HUDEP-2 (cell line): Measurements from ENCODE around the gene KCNIP4.

ENCODE experiments used
- DNase-seq, 76 experiments: peaks; one replicate each; lab custom pipeline; 2025; ENCODE audit not compliant: unreplicated experiment in 76 of 76; lab: John Stamatoyannopoulos, UW

Gene KCNIP4

DNA sequence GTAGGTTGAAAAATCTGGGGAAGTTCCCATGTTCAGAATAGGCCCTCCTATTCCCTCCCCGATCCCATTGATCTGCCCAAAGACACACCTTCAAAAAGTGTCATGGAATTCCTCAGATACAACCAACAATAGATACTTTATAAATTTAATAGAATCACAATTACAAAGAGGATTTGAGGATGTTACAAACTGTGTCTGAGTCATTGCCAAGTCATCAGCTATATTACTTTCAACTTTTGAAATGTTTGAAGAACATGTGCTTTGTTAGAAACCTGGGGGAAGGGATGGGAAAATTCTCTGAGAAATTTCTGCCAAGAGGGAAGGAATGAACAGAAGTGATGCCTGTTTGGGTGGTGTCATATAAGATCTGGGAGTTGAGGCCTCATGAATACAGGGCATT is 46.7 kb downstream of the KCNIP4 start:
- DNase-seq = no peak

- no peak for DNase-seq
Measured at GRCh38 chr4:21901281-21901680, 47.3 kb downstream of the KCNIP4 start.

DNA sequence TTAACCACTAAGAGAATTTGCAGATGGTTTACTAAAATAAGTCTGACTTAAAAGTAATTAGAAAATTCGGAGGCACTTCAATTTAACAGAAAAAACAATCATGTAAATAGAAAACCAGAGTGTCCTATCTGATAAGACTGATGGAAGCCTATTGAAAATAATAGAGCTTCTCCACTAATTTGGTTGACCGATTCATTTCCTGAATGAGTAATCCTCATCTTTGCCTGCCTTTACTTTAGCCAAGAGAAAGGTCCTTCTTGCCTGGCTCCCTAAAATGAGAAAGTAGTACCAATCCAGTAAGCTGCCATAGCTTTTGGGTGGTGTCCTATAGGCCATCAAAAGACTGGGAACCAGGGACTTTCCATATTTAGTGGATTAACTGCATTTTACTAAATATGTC is 48.4 kb downstream of the KCNIP4 start:
- no peak for DNase-seq

GRCh38 chr4:21898101-21898500 is 50.5 kb downstream of the KCNIP4 start:
- DNase-seq = no peak

- no peak for DNase-seq
Measured at GRCh38 chr4:21896767-21897166, 51.8 kb downstream of the KCNIP4 start.

GRCh38 chr4:21893136-21893535 is 55.4 kb downstream of the KCNIP4 start:
- DNase-seq = no peak

- DNase-seq = no peak
Measured at GRCh38 chr4:21890231-21890630, 58.3 kb downstream of the KCNIP4 start.

DNA sequence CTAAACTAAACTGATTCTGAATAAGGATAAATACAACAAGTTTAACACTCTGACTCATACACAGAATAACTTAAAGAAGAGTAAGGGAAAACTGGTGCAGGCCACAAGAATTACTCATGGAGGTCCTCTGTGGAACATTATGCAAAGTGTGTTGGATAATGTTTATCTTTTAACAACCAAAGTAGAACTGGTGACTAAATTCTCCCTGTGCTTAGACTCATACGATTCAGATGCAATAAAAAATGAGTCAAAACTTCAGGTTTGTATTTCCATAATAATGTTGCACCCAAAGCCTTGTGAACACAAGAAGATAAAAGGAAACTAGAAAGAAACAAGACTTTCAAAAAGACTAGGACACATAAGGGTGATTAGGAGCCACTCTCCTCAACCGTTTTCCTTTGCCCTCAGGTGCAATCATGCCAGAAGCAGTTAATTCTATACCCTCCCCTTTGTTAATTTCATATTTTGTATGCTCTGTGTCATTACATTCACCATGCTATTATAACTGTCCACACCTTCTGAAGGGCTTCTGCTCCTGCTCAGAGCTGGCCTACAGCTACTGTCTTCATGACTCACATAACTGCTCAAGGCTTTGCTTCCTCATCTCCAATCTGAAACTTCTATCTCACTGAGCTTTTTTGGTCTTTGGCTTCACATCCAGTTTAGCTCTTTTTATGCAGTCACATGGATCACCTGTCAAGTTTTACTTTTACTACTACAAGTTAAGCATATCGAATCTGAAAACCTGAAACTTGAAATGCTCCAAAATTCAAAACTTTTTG is 60.2 kb downstream of the KCNIP4 start:
- DNase-seq = no peak

GRCh38 chr4:21887481-21887880 is 61.1 kb downstream of the KCNIP4 start:
- DNase-seq = no peak

DNA sequence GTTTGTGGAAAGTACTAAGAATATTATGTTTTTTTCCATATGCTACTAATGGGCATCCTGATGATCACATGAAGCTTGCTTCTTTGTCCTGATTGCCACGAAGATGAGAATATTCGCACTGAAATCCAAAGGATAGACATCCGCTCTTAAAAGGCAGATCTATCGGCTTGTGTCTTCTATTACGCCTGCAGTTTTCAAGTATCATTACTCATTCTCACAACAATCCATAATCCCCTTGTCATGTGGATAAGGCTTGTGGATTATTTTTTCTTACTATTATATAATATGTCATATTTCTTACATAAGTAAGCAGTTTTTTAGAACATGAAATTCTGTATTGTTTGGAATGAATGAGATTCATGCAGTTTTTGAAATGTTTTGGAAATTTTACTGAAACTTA is 62.8 kb downstream of the KCNIP4 start:
- no peak for DNase-seq

GRCh38 chr4:21885241-21885640 is 63.3 kb downstream of the KCNIP4 start:
- no peak for DNase-seq

GRCh38 chr4:21884615-21885014 is 64.0 kb downstream of the KCNIP4 start:
- DNase-seq = no peak

- no peak for DNase-seq
Measured at GRCh38 chr4:21882051-21882839, 66.3 kb downstream of the KCNIP4 start.

GRCh38 chr4:21879187-21879586 is 69.4 kb downstream of the KCNIP4 start:
- DNase-seq = peak in 2 of 76 experiments; percentile 4 to 19

- no peak for DNase-seq
Measured at GRCh38 chr4:21876711-21877110, 71.9 kb downstream of the KCNIP4 start.

GRCh38 chr4:21873145-21873544 is 75.4 kb downstream of the KCNIP4 start:
- no peak for DNase-seq

- DNase-seq = no peak
Measured at GRCh38 chr4:21872101-21872500, 76.5 kb downstream of the KCNIP4 start.

- no peak for DNase-seq
Measured at GRCh38 chr4:21869978-21870745, 78.4 kb downstream of the KCNIP4 start.

DNA sequence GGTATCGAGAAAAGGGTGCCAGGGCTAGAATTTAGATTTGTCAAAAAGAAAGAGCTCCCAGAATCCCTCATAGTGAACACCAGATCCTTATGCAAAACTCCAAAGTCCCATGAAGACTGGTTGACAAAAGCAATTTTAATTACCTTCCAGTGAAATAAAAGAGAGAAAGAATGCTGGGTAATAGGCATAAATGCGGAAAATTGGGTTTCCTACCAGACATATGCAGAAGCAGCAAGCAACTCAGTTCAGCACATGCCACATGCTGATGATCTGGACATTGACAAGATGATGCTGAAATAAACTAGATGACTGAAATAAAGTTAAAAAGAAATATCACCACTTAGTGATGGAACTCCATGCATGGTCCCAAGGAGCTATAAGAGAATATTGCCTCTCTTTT is 83.9 kb downstream of the KCNIP4 start:
- no peak for DNase-seq

DNA sequence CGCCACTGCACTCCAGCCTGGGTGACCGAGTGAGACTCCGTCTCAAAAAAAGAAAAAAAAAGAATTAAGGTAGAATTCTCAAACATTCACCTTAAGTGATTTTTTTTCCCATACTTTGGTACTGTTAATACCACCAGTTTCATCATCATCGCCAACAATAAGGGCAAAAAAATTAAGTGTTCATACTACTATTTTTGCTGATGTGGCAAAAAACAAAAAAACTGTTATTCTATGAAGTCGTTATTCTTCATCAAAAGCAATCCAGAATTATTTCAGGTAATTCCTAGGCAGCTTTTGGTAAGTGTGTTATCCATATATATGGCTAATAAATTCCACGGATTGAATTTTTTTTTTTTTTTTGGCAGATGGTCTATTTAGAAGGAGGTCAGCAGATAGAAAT is 85.7 kb downstream of the KCNIP4 start:
- DNase-seq = no peak

- DNase-seq = no peak
Measured at GRCh38 chr4:21858971-21859370, 89.6 kb downstream of the KCNIP4 start.
